Erythroblast (primary cell): Measurements from ENCODE around the gene PDIA2.

Source experiments
- DNase-seq, 2 experiments: peaks; one replicate each; lab custom pipeline; 2025; lab: John Stamatoyannopoulos, UW
- GATA1 ChIP-seq: IDR thresholded peaks from 2 replicates; pipeline ENCODE4 v1.6.1; 2011; ENCODE audit warnings: low read depth, mild to moderate bottlenecking, control low read depth, low read length, moderate library complexity
- POLR2A ChIP-seq: IDR thresholded peaks from 2 replicates; pipeline ENCODE4 v1.6.1; 2011; ENCODE audit warnings: mild to moderate bottlenecking, low read length

The PDIA2 gene

GRCh38 chr16:307691-308312 lies 24.8 kb downstream of the PDIA2 start:
- no peak for DNase-seq
- TF ChIP-seq GATA1 (no peak), POLR2A (no peak)

GRCh38 chr16:309476-309875 lies 26.5 kb downstream of the PDIA2 start:
- DNase-seq: no peak
- no peak for TF ChIP-seq POLR2A
- TF ChIP-seq GATA1: no peak

- no peak for TF ChIP-seq POLR2A
- no peak for TF ChIP-seq GATA1
- DNase-seq: no peak
These were observed 28.8 kb downstream of the PDIA2 start for GRCh38 chr16:311725-312124.

GRCh38 chr16:314351-314750 lies 31.4 kb downstream of the PDIA2 start:
- TF ChIP-seq POLR2A: no peak
- TF ChIP-seq GATA1: no peak
- no peak for DNase-seq

- TF ChIP-seq POLR2A (no peak), GATA1 (no peak)
- no peak for DNase-seq
These were observed 31.9 kb downstream of the PDIA2 start for GRCh38 chr16:314795-315299.

GRCh38 chr16:316741-317464 lies 33.9 kb downstream of the PDIA2 start:
- TF ChIP-seq GATA1 (no peak), POLR2A (no peak)
- DNase-seq: no peak

GRCh38 chr16:317583-317982 lies 34.6 kb downstream of the PDIA2 start:
- no peak for TF ChIP-seq GATA1
- no peak for TF ChIP-seq POLR2A
- no peak for DNase-seq

- DNase-seq: peak in 1 of 2 experiments; percentile 33
- TF ChIP-seq POLR2A (no peak), GATA1 (no peak)
These were observed 35.7 kb downstream of the PDIA2 start for GRCh38 chr16:318628-319027.

- no peak for DNase-seq
- TF ChIP-seq POLR2A (no peak), GATA1 (no peak)
These were observed 37.2 kb downstream of the PDIA2 start for GRCh38 chr16:320206-320605.

- no peak for DNase-seq
- TF ChIP-seq POLR2A (no peak), GATA1 (no peak)
These were observed 38.6 kb downstream of the PDIA2 start for GRCh38 chr16:321532-321931.

- TF ChIP-seq POLR2A: no peak
- DNase-seq: no peak
These were observed 39.6 kb downstream of the PDIA2 start for GRCh38 chr16:322476-323143.

GRCh38 chr16:324201-324450 lies 41.2 kb downstream of the PDIA2 start:
- no peak for DNase-seq
- TF ChIP-seq GATA1: no peak
- TF ChIP-seq POLR2A: no peak

GRCh38 chr16:324451-325334 lies 41.7 kb downstream of the PDIA2 start:
- TF ChIP-seq POLR2A: peak; percentile 49
- no peak for TF ChIP-seq GATA1
- DNase-seq: peak; percentile 83 to 94
